GM12878 (cell line): ENCODE measurements around the gene AGAP2. TPM values are rescaled to one million over a fixed set of nuclear protein-coding genes. Genes with fewer than 3 reads are reported as not detected.

Experiments
- CEBPB ChIP-seq, 2 experiments: fragments of 150-350 bp in 1 of 2; IDR thresholded peaks; 2 replicates each; pipeline ENCODE4 v1.6.1; 2012 to 2014; ENCODE audit warnings: low read depth in 2 of 2, low read length in 2 of 2, borderline replicate concordance in 1 of 2, inconsistent platforms in 1 of 2
- EED ChIP-seq: sonication (generic); IDR thresholded peaks from 2 replicates; pipeline ENCODE4 v1.6.1; 2016; ENCODE audit warnings: antibody characterized with exemption, low read depth
- EZH2 ChIP-seq: IDR thresholded peaks from 2 replicates; pipeline ENCODE4 v1.6.1; 2012; ENCODE audit warnings: low read depth, mild to moderate bottlenecking, control low read depth, inconsistent platforms, low read length, borderline replicate concordance; ENCODE audit not compliant: control insufficient read depth
- GATAD2B ChIP-seq: fragments of 450-650 bp; conservative IDR thresholded peaks from 2 replicates; pipeline ENCODE4 v1.6.1; 2017; ENCODE audit warnings: low read depth, mild to moderate bottlenecking, moderate library complexity
- HDAC2 ChIP-seq: fragments of 200-600 bp; sonication (generic); IDR thresholded peaks from 2 replicates; pipeline ENCODE4 v1.6.1; 2017
- HSF1 ChIP-seq: fragments of 150-350 bp; IDR thresholded peaks from 2 replicates; pipeline ENCODE4 v1.6.1; 2014; ENCODE audit warnings: mild to moderate bottlenecking, low read depth, low read length
- IKZF2 ChIP-seq, 2 experiments: fragments of 450-650 bp; IDR thresholded peaks; 2 replicates each; pipeline ENCODE4 v1.6.1; 2017; ENCODE audit warnings: mild to moderate bottlenecking in 2 of 2, moderate library complexity in 2 of 2
- IRF3 ChIP-seq: fragments of 450-650 bp; IDR thresholded peaks from 2 replicates; pipeline ENCODE4 v1.6.1; 2014; ENCODE audit warnings: mild to moderate bottlenecking
- KLF5 ChIP-seq: fragments of 450-650 bp; IDR thresholded peaks from 2 replicates; pipeline ENCODE4 v1.6.1; 2014; ENCODE audit warnings: mild to moderate bottlenecking; ENCODE audit not compliant: partially characterized antibody
- MTA3 ChIP-seq: IDR thresholded peaks from 2 replicates; pipeline ENCODE4 v1.6.1; 2012; ENCODE audit warnings: low read length, inconsistent platforms, borderline replicate concordance
- NFYB ChIP-seq: IDR thresholded peaks from 2 replicates; pipeline ENCODE4 v1.6.1; 2011; ENCODE audit warnings: low read depth, mild to moderate bottlenecking, low read length, improper control_type of control experiment, moderate library complexity; ENCODE audit not compliant: insufficient read depth
- NRF1 ChIP-seq: conservative IDR thresholded peaks from 2 replicates; pipeline ENCODE4 v1.6.1; 2011; ENCODE audit warnings: mild to moderate bottlenecking, low read depth, low read length, improper control_type of control experiment
- RBBP5 ChIP-seq: fragments of 200-600 bp; sonication (generic); conservative IDR thresholded peaks from 2 replicates; pipeline ENCODE4 v1.6.1; 2016
- SMAD5 ChIP-seq: IDR thresholded peaks from 2 replicates; pipeline ENCODE4 v1.6.1; 2016; ENCODE audit warnings: antibody characterized with exemption, low read depth
- SMARCA5 ChIP-seq: fragments of 450-650 bp; IDR thresholded peaks from 2 replicates; pipeline ENCODE4 v1.6.1; 2017; ENCODE audit warnings: mild to moderate bottlenecking
- TCF12 ChIP-seq: IDR thresholded peaks from 2 replicates; pipeline ENCODE4 v1.6.1; 2011; ENCODE audit warnings: low read depth, mild to moderate bottlenecking, low read length
- USF2 ChIP-seq: IDR thresholded peaks from 2 replicates; pipeline ENCODE4 v1.6.1; 2011; ENCODE audit warnings: low read depth, low read length, improper control_type of control experiment, borderline replicate concordance
- YBX1 ChIP-seq: fragments of 450-650 bp; IDR thresholded peaks from 2 replicates; pipeline ENCODE4 v1.6.1; 2016; ENCODE audit warnings: antibody characterized with exemption
- ZBTB33 ChIP-seq: fragments of 450-650 bp; IDR thresholded peaks from 2 replicates; pipeline ENCODE4 v1.6.1; 2017; ENCODE audit warnings: mild to moderate bottlenecking
- ZNF687 ChIP-seq: fragments of 450-650 bp; IDR thresholded peaks from 2 replicates; pipeline ENCODE4 v1.6.1; 2017; ENCODE audit warnings: mild to moderate bottlenecking, moderate library complexity
- ZSCAN29 ChIP-seq: fragments of 450-650 bp; IDR thresholded peaks from 2 replicates; pipeline ENCODE4 v1.6.1; 2017; ENCODE audit warnings: mild to moderate bottlenecking, moderate library complexity
- polyA plus RNA-seq, 11 experiments: library from polyadenylated mRNA; depleted of rRNA in 4 of 11; unstranded in 6 of 11; stranded (reverse) in 5 of 11; fragments of >200 nt; fragmentation: Nextera tagmentation in 4 of 11; fragmentation: Illumina TruSeq in 1 of 11; extraction: Ambion mirVana in 4 of 11; extraction: Trizol in 1 of 11; gene quantifications; 1 replicate in 1 of 11; 2 replicates in 10 of 11; pipeline versions ENCODE4 v1.2.1 to v1.2.3, GENCODE V29; 2011 to 2016; ENCODE audit warnings: inconsistent platforms in 2 of 11, missing spikeins in 2 of 11, low read depth in 1 of 11
- total RNA-seq, 4 experiments: library from RNA; depleted of rRNA in 3 of 4; stranded (reverse); fragments of >200 nt in 3 of 4; fragmentation: Illumina TruSeq in 1 of 4; extraction: Trizol in 1 of 4; gene quantifications; 2 replicates each; pipeline versions ENCODE4 v1.2.1 to v1.2.3, GENCODE V29; 2013 to 2021

The AGAP2 gene
- total and polyA plus RNA-seq, 10 of the 15 experiments (the other 5 are each of a cell fraction or from before 2014, with no cell fraction given) = 0.29 to 19.8 (median 11.0) TPM

GRCh38 chr12:57744777-57745484 lies 6.4 kb upstream of the AGAP2 start, which contains the start of gene TSPAN31 (continued):
- TF ChIP-seq NRF1 = peak; percentile 43; the same call in 1 of the 2 replicates
- TF ChIP-seq HDAC2 = no peak
- TF ChIP-seq IKZF2 (IDR thresholded peaks at IDR 0.05) = peak; percentile 61 to 66; a peak in 3 of 4 replicates
- TF ChIP-seq EZH2 = no peak
- TF ChIP-seq HSF1 = no peak
- TF ChIP-seq ZSCAN29 = no peak
- TF ChIP-seq ZBTB33 = no peak
- TF ChIP-seq USF2 = no peak
- TF ChIP-seq TCF12 = no peak
- TF ChIP-seq KLF5 = no peak
- TF ChIP-seq NFYB = peak; percentile 98
- peak; percentile 77 for TF ChIP-seq EED
- no peak for TF ChIP-seq CEBPB (IDR thresholded peaks at IDR 0.05; ENCODE audit: borderline replicate concordance in 1 of 2, low read depth in 2 of 2, low read length in 2 of 2)
- TF ChIP-seq YBX1 = no peak
- peak; percentile 34; the same call in 1 of the 2 replicates for TF ChIP-seq SMAD5
- TF ChIP-seq IRF3 = peak; percentile 82; the same call in 1 of the 2 replicates
- TF ChIP-seq ZNF687 = no peak
- TF ChIP-seq MTA3 = no peak; the same call in 1 of the 2 replicates
- no peak for TF ChIP-seq RBBP5
- TF ChIP-seq GATAD2B = no peak
- TF ChIP-seq SMARCA5 = 0 out of 2 replicates have a peak, but pooled peaks have one; percentile 55
